ENCODE results near the gene MYO3B.

Gene MYO3B

DNA sequence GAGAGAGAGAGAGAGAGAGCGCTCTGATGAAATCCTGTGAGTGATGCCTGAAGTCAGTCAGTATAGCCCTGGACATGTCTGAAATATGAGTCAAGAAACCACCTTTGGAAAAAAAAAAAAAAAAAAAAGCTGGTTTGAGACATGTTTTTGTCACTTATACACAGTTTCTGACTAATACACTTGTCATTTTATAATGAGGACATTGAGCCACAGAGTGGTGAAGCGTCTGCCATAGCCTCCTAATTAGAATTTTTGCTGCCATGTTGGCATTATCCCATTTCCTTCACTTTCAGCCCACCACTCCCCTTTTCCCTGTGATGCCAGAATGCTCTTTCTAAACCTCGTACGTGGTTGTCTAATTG, 15.7 kb upstream of the MYO3B start:
- Histone ChIP-seq H3K4me1 (ENCODE audit: control insufficient read depth, insufficient read depth, low read length) (no peaks in the 10 kb centered on the region), H3K27me3 (ENCODE audit: control insufficient read depth, insufficient read depth, low read length, poor library complexity, severe bottlenecking) (no peaks in the 10 kb centered on the region), H3K4me3 (ENCODE audit: insufficient read depth, low read depth, low read length) (no peak overlapping the region), H3K36me3 (ENCODE audit: control insufficient read depth, insufficient read depth, low read length) (no peaks in the 10 kb centered on the region), H3K9me3 (ENCODE audit: control insufficient read depth, low read length) (no peaks in the 10 kb centered on the region), H3K27ac (ENCODE audit: insufficient read depth, low read depth, low read length, poor library complexity, severe bottlenecking) (no peak overlapping the region)
- 93 to 95% methylated on average over 4 of the region's 4 CpGs for WGBS, 2 experiments

DNA sequence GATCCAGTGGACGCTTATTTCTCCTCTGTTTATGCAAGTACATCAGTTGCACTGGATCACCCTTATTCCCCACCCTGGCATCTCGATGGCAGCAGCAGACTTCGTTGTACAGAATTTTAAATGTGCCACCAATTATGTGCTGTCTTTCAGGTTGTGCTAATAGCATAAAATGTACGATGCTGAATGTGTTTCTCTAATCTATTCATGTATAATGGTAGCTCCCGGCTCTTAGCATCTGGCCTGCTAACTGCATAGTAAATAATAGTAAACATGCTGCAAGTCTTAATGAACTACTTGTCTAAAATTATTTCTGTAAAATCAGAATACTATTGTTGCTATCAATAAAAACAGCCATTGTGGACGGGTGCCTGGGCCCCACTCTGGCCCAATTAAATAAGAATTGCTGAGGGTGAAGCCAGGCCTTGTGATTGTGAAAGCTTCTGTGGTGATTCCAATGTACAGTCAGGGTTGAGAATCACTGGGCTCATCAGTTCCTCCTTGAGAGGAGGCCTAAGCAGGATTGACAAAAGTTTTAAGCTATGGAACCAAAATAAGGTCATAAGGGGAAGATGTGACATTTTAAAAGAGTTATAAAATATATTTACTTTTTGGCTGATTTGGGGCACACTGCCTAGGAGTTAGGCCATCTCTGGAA, 14.4 kb upstream of the MYO3B start:
- H3K4me3 ChIP-seq (ENCODE audit: insufficient read depth, low read depth, low read length), result no peak overlapping the region
- H3K27me3 ChIP-seq (ENCODE audit: control insufficient read depth, insufficient read depth, low read length, poor library complexity, severe bottlenecking), result no peaks in the 10 kb centered on the region
- H3K27ac ChIP-seq (ENCODE audit: insufficient read depth, low read depth, low read length, poor library complexity, severe bottlenecking), result no peak overlapping the region
- 92 to 94% methylated on average over 6 of the region's 6 CpGs for WGBS, 2 experiments
- no peaks in the 10 kb centered on the region for H3K4me1 ChIP-seq (ENCODE audit: control insufficient read depth, insufficient read depth, low read length)
- H3K9me3 ChIP-seq (ENCODE audit: control insufficient read depth, low read length), result no peaks in the 10 kb centered on the region
- H3K36me3 ChIP-seq (ENCODE audit: control insufficient read depth, insufficient read depth, low read length), result no peaks in the 10 kb centered on the region

GRCh38 chr2:170165129-170165528, 12.8 kb upstream of the MYO3B start:
- Histone ChIP-seq H3K27me3 (ENCODE audit: control insufficient read depth, insufficient read depth, low read length, poor library complexity, severe bottlenecking) (no peaks in the 10 kb centered on the region), H3K27ac (ENCODE audit: insufficient read depth, low read depth, low read length, poor library complexity, severe bottlenecking) (no peak overlapping the region), H3K36me3 (ENCODE audit: control insufficient read depth, insufficient read depth, low read length) (no peaks in the 10 kb centered on the region), H3K4me3 (ENCODE audit: insufficient read depth, low read depth, low read length) (no peak overlapping the region), H3K9me3 (ENCODE audit: control insufficient read depth, low read length) (no peaks in the 10 kb centered on the region), H3K4me1 (ENCODE audit: control insufficient read depth, insufficient read depth, low read length) (no peaks in the 10 kb centered on the region)
- WGBS, 2 experiments, result 93 to 100% methylated on average over 2 of the region's 2 CpGs

GRCh38 chr2:170166735-170167134, 11.2 kb upstream of the MYO3B start:
- Histone ChIP-seq H3K27me3 (ENCODE audit: control insufficient read depth, insufficient read depth, low read length, poor library complexity, severe bottlenecking) (no peaks in the 10 kb centered on the region), H3K4me3 (ENCODE audit: insufficient read depth, low read depth, low read length) (no peak overlapping the region), H3K9me3 (ENCODE audit: control insufficient read depth, low read length) (no peaks in the 10 kb centered on the region), H3K4me1 (ENCODE audit: control insufficient read depth, insufficient read depth, low read length) (no peaks in the 10 kb centered on the region), H3K36me3 (ENCODE audit: control insufficient read depth, insufficient read depth, low read length) (no peaks in the 10 kb centered on the region), H3K27ac (ENCODE audit: insufficient read depth, low read depth, low read length, poor library complexity, severe bottlenecking) (no peak overlapping the region)
- 97 to 100% methylated on average over 1 of the region's 1 CpG for WGBS, 2 experiments

DNA sequence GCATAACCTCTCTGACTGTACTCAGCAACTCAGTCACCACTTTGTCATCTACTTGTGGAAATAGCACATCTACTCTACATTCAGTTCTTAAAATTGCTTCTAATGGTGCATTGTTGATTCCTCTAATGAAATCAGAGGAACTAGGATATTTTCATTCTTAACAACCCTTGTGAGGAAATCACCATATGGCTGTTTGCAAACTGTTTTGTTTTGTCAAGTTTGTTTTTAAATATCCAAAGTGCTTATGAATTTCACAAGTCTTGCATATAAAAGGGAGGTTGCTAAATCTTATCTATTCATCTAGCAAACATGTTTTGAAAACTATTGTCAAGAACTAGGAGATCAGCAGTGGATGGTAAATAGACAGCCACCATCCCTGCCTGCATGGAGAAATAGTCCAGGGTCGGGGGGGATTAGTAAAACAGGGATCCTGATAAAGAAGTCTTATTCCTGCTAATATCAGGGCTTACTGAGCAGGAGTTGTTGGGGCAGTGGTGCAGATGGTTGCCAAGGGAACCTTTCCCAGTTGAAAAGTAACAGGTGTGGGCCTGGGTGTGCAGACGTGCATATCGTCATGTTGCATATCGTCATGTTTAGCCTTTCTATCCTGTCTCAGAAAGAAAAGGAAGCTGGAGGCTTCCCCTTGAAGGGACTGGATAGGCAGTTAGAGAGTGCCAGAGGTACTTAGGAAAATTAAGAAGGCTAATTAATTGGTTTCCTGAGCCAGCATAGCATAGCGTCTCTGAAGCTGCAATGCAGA, 7.5 kb upstream of the MYO3B start:
- H3K27ac ChIP-seq (ENCODE audit: insufficient read depth, low read depth, low read length, poor library complexity, severe bottlenecking), result no peak overlapping the region
- no peak overlapping the region for H3K4me3 ChIP-seq (ENCODE audit: insufficient read depth, low read depth, low read length)
- no peaks in the 10 kb centered on the region for H3K4me1 ChIP-seq (ENCODE audit: control insufficient read depth, insufficient read depth, low read length)
- H3K9me3 ChIP-seq (ENCODE audit: control insufficient read depth, low read length), result no peaks in the 10 kb centered on the region
- WGBS, 2 experiments, result 88 to 93% methylated on average over 5 of the region's 5 CpGs
- H3K27me3 ChIP-seq (ENCODE audit: control insufficient read depth, insufficient read depth, low read length, poor library complexity, severe bottlenecking), result no peaks in the 10 kb centered on the region
- no peaks in the 10 kb centered on the region for H3K36me3 ChIP-seq (ENCODE audit: control insufficient read depth, insufficient read depth, low read length)

GRCh38 chr2:170176212-170176611, 1.7 kb upstream of the MYO3B start:
- Histone ChIP-seq H3K4me1 (ENCODE audit: control insufficient read depth, insufficient read depth, low read length) (peaks cover 8% of the 10 kb centered on the region), H3K4me3 (ENCODE audit: insufficient read depth, low read depth, low read length) (no peak overlapping the region), H3K27ac (ENCODE audit: insufficient read depth, low read depth, low read length, poor library complexity, severe bottlenecking) (no peak overlapping the region), H3K9me3 (ENCODE audit: control insufficient read depth, low read length) (no peaks in the 10 kb centered on the region), H3K36me3 (ENCODE audit: control insufficient read depth, insufficient read depth, low read length) (no peaks in the 10 kb centered on the region), H3K27me3 (ENCODE audit: control insufficient read depth, insufficient read depth, low read length, poor library complexity, severe bottlenecking) (no peaks in the 10 kb centered on the region)
- 84 to 87% methylated on average over 6 of the region's 6 CpGs for WGBS, 2 experiments

DNA sequence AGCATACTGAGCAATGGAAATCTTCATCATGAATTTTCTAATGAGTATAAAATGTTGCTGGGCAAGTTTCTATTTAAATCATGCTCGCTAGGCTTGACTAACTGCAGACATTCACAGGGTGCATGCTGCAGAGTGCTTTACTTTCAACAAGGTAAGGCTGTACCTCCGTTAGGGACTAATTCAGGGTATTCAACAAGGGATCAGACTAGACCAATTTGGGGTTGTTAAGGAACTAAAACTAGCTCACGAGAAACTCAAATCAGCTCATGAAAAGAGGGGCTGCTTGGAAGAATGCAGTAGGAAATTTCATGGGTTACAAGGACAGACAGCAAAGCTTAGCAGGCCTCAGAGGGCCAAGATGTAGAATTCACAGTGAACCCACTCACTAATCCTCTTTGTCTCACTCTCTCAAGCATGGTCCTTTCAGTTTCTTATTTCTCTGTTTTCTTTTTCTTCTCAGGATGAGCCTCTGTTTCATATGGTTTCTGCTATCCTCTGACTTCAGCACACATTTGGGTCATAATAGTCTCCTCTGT, 2.2 kb downstream of the MYO3B start:
- Histone ChIP-seq H3K27ac (ENCODE audit: insufficient read depth, low read depth, low read length, poor library complexity, severe bottlenecking) (no peak overlapping the region), H3K4me3 (ENCODE audit: insufficient read depth, low read depth, low read length) (no peak overlapping the region), H3K36me3 (ENCODE audit: control insufficient read depth, insufficient read depth, low read length) (no peaks in the 10 kb centered on the region), H3K27me3 (ENCODE audit: control insufficient read depth, insufficient read depth, low read length, poor library complexity, severe bottlenecking) (no peaks in the 10 kb centered on the region), H3K4me1 (ENCODE audit: control insufficient read depth, insufficient read depth, low read length) (peaks cover 8% of the 10 kb centered on the region), H3K9me3 (ENCODE audit: control insufficient read depth, low read length) (no peaks in the 10 kb centered on the region)
- WGBS, 2 experiments, result 71 to 75% methylated on average over 3 of the region's 3 CpGs

DNA sequence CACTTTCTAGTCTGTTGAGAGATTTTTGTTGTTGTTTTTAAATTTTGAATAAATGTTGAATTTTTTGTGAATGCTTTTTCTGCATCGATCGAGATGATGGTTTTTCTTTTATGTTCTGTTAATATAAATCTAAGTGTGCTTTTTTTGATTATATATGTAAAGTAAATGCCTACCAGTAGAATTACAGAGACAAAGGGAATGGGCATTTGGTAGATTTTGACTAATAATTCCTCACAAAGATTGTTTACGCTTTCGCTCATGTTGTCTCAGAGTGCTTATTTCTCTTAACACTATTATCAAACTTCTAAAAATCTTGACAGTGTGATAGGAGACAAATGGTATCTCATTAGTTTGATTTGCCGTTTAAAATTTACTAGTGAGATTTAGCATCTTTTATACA, 3.7 kb downstream of the MYO3B start:
- Histone ChIP-seq H3K9me3 (ENCODE audit: control insufficient read depth, low read length) (peaks cover 4% of the 10 kb centered on the region), H3K27ac (ENCODE audit: insufficient read depth, low read depth, low read length, poor library complexity, severe bottlenecking) (no peak overlapping the region), H3K27me3 (ENCODE audit: control insufficient read depth, insufficient read depth, low read length, poor library complexity, severe bottlenecking) (no peaks in the 10 kb centered on the region), H3K36me3 (ENCODE audit: control insufficient read depth, insufficient read depth, low read length) (no peaks in the 10 kb centered on the region), H3K4me1 (ENCODE audit: control insufficient read depth, insufficient read depth, low read length) (peaks cover 8% of the 10 kb centered on the region), H3K4me3 (ENCODE audit: insufficient read depth, low read depth, low read length) (no peak overlapping the region)
- 98 to 100% methylated on average over 2 to 4 of the region's 5 CpGs for WGBS, 2 experiments

DNA sequence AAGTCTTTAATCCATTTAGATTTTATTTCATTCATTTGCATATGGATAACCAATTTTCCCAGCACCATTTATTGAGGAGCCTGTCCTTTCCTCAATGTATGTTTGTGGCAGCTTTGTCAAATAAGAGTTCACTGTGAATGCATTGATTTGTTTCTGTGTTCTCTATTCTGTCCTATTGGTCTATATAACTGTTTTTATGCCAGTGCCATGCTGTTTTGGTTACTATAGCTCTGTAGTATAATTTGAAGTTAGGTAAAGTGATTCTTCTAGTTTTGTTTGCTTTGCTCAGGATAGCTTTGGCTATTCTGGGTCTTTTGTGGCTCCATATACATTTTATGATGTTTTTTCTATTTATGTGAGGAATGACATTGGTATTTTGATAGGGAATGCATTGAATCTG, 7.4 kb downstream of the MYO3B start:
- H3K27ac ChIP-seq (ENCODE audit: insufficient read depth, low read depth, low read length, poor library complexity, severe bottlenecking), result no peak overlapping the region
- no peaks in the 10 kb centered on the region for H3K36me3 ChIP-seq (ENCODE audit: control insufficient read depth, insufficient read depth, low read length)
- no peak overlapping the region for H3K4me3 ChIP-seq (ENCODE audit: insufficient read depth, low read depth, low read length)
- H3K27me3 ChIP-seq (ENCODE audit: control insufficient read depth, insufficient read depth, low read length, poor library complexity, severe bottlenecking), result no peaks in the 10 kb centered on the region
- H3K4me1 ChIP-seq (ENCODE audit: control insufficient read depth, insufficient read depth, low read length), result no peaks in the 10 kb centered on the region
- H3K9me3 ChIP-seq (ENCODE audit: control insufficient read depth, low read length), result peaks cover 4% of the 10 kb centered on the region

GRCh38 chr2:170189757-170190156, 11.8 kb downstream of the MYO3B start:
- H3K36me3 ChIP-seq (ENCODE audit: control insufficient read depth, insufficient read depth, low read length), result no peaks in the 10 kb centered on the region
- H3K27me3 ChIP-seq (ENCODE audit: control insufficient read depth, insufficient read depth, low read length, poor library complexity, severe bottlenecking), result no peaks in the 10 kb centered on the region
- no peak overlapping the region for H3K4me3 ChIP-seq (ENCODE audit: insufficient read depth, low read depth, low read length)
- H3K9me3 ChIP-seq (ENCODE audit: control insufficient read depth, low read length), result peaks cover 4% of the 10 kb centered on the region
- no peaks in the 10 kb centered on the region for H3K4me1 ChIP-seq (ENCODE audit: control insufficient read depth, insufficient read depth, low read length)
- no peak overlapping the region for H3K27ac ChIP-seq (ENCODE audit: insufficient read depth, low read depth, low read length, poor library complexity, severe bottlenecking)
